Mesodermal cell (in vitro differentiated cells): ENCODE data around the gene DNASE2B.

Experiments used
- H3K27ac ChIP-seq: 2 replicates; pipeline ENCODE4 v1.7.0; 2013; ENCODE audit warnings: mild to moderate bottlenecking, low read depth, low read length, moderate library complexity; ENCODE audit not compliant: severe bottlenecking
- H3K36me3 ChIP-seq: 2 replicates; pipeline ENCODE4 v1.7.1; 2013; ENCODE audit warnings: mild to moderate bottlenecking, low read length, moderate library complexity; ENCODE audit not compliant: control insufficient read depth, insufficient read depth
- H3K4me1 ChIP-seq: one replicate; pipeline ENCODE4 v1.7.1; 2013; ENCODE audit warnings: mild to moderate bottlenecking, low read length; ENCODE audit not compliant: insufficient read depth, control insufficient read depth, poor library complexity, severe bottlenecking
- H3K4me3 ChIP-seq: 2 replicates; pipeline ENCODE4 v1.7.0; 2013; ENCODE audit warnings: low read length, control low read depth, mild to moderate bottlenecking; ENCODE audit not compliant: insufficient read depth, poor library complexity, severe bottlenecking; ENCODE audit errors: extremely low read depth
- H3K9me3 ChIP-seq: 2 replicates; pipeline ENCODE4 v1.7.1; 2013; ENCODE audit warnings: mild to moderate bottlenecking, low read length, moderate library complexity; ENCODE audit not compliant: control insufficient read depth
- WGBS, 2 experiments: methylation state at CpG; one replicate each; pipeline ENCODE4 v1.1.5; 2013; ENCODE audit warnings: missing lambda C conversion rate in 2 of 2; ENCODE audit not compliant: insufficient coverage in 2 of 2; 5-methylcytosine and 5-hydroxymethylcytosine counted together

The DNASE2B gene

DNA sequence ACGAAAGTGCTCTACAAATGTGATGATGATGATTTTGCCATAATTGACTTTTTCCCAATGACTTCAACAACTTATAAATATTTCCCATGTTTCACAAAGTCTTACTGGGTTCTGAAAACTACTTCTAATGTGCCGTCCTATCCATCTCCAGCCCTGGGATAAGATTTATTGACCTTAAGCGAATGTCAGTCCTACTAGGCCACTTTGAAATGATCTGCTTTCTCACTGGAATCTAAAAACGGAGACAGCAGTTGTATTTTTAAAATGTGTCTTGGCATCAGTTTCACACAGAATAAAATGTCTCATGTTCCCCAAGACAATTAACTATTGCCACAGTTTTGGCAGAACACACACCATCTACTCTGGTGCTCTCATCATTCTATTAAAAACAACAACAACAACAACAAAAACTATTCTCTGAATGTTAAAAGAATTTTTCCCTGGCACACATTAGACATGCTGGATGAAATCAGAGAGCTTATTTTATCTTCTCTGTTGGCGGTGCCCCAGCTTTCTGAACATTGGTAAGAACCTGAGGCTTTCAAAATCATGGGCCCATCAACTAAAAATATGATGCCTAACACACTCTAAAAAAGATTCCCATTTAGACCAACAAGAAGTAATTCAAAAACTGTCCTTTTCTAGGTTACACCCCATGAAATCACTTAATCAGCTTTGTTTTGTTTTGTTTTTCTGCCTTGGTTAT, 23.1 kb upstream of the DNASE2B start:
- no peaks in the 10 kb centered on the region for H3K9me3 ChIP-seq
- no peak overlapping the region for H3K4me3 ChIP-seq
- H3K27ac ChIP-seq: no peak overlapping the region
- H3K4me1 ChIP-seq: no peaks in the 10 kb centered on the region
- no peaks in the 10 kb centered on the region for H3K36me3 ChIP-seq
- 96 to 100% methylated on average over 2 to 3 of the region's 5 CpGs for WGBS, 2 experiments

DNA sequence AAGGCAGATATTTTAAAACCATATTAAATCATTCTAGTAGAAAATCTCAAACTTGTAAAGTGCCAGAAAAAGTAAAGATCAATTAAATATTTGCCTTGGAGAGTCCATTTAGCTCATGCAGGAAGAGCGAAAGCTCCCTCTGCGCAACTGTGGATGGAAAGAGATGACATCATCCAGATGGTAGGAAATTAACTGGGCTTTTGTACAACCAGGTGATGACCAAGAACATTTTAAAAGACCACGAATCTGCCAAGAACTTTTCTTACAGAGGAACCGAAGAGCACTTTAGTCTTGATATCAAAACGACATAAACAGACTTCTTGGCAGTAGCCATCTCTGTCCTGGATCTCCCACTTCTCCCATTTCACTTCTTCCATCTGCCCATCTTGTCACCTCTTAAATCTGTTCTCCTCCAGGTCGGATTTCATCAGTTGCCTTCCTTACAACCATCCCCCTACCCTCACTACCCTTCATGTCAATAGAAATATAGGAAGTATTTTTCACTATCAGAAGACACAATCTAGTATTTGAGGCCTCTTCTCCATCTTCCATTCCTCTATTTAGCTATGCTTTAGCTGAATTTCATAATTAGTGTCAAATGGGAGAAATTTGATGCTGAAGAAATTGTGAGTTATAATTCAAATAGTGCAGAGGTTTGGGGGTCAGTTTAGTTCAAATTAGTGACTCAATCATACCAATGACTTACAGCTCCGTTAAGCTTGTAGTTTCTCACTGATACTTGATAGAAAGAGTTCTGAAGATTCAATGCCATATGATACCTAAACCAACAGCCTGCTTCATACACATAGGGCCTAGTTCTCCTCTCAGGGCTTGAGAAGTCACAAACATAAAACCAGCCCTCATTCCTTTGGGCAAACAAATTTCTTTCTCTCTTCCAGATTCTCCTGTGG, 22.0 kb upstream of the DNASE2B start:
- Histone ChIP-seq H3K4me3 (no peak overlapping the region), H3K9me3 (no peaks in the 10 kb centered on the region), H3K4me1 (no peaks in the 10 kb centered on the region), H3K27ac (no peak overlapping the region), H3K36me3 (no peaks in the 10 kb centered on the region)
- WGBS, 2 experiments: 85 to 100% methylated on average over 6 of the region's 7 CpGs

DNA sequence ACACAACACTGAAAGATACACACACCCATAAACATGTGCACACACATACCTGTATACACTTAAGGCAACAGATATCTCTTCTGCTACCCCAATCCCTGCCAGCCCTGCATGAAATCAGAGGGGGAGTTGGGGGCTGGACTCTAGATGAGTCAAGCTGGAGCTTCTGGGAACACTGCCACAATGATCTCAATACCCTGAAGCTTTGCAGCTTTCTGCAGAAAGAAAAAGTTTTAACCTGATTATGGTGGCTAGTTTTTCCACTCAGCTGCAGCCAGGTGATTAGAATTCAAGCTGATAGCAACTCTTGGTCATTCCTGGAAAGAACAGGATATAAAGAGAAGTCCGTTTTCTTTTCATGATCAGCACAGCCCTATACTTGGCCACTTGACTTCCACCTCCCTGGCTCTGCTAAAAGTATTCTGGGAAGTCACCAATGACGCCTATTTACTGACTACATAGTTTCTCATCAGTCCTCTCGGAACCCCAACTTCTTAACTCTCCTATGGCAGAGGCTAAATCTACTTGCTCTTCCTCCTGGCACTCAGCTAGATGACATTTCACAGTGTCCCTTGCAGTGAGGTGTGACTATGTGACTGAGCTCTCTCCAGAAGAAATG, 20.7 kb upstream of the DNASE2B start:
- 80 to 85% methylated on average over 1 to 2 of the region's 3 CpGs for whole genome bisulfite sequencing, 2 experiments
- no peaks in the 10 kb centered on the region for H3K9me3 ChIP-seq

DNA sequence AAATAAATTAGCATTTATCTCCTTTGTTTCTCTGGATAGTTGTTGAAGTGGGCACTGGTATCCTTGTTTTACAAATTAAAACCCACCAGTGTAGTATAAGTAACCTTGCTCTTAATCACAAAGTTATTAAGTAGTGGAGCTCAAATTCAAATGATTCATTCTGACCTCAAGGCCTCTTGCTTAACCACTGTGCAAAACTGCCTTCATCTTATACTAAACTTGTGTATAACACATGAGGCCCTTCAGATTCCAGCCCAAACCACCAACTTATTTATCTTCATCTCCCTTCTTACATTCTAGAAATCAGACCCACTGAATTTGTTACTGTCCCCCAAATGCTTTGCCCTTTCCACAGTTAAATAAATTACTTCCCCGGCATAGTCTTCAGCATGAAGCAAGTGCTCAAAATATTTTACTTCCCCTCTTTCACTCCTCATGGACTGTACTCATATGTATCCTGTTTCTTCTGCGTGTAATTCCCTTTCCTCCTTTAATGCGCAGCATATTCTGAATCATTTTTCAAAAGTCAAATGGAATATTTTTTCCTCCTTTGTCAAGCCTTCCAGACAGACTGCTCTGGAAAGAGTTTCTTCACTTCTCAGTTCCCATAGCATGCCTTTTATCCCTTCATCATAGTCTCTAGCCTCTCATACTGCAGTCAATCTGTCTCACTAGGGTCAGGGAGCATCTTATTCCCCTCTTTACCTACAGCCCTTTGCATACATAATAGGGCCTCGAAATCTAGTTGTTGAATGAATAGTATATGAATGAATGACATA, 19.0 kb upstream of the DNASE2B start:
- Histone ChIP-seq H3K9me3 (no peaks in the 10 kb centered on the region), H3K4me3 (no peak overlapping the region), H3K27ac (no peak overlapping the region), H3K36me3 (no peaks in the 10 kb centered on the region), H3K4me1 (peaks cover 8% of the 10 kb centered on the region)
- 94 to 97% methylated on average over 3 of the region's 4 CpGs for WGBS, 2 experiments

More for the DNA sequence above, 20.7 kb upstream of the DNASE2B start:
- H3K4me3 ChIP-seq: no peak overlapping the region
- peaks cover 8% of the 10 kb centered on the region for H3K4me1 ChIP-seq
- H3K36me3 ChIP-seq: no peaks in the 10 kb centered on the region
- H3K27ac ChIP-seq: no peak overlapping the region

DNA sequence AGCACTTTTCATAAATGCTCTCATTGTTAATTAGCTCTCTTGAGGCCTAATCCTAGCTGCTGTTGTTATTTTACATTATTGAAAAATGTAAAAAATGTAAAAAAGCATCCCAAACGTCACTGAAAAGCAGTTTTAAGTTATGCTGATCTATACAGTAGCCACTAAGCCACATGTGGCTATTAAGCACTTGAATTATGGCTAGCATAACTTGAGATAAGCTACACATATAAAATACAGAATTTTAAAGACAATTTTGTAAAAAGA, 18.4 kb upstream of the DNASE2B start:
- Histone ChIP-seq H3K4me1 (peaks cover 8% of the 10 kb centered on the region), H3K4me3 (no peak overlapping the region), H3K27ac (no peak overlapping the region), H3K36me3 (no peaks in the 10 kb centered on the region), H3K9me3 (no peaks in the 10 kb centered on the region)
- no CpG with 5 or more reads among the region's 1 CpG for WGBS, 2 experiments

DNA sequence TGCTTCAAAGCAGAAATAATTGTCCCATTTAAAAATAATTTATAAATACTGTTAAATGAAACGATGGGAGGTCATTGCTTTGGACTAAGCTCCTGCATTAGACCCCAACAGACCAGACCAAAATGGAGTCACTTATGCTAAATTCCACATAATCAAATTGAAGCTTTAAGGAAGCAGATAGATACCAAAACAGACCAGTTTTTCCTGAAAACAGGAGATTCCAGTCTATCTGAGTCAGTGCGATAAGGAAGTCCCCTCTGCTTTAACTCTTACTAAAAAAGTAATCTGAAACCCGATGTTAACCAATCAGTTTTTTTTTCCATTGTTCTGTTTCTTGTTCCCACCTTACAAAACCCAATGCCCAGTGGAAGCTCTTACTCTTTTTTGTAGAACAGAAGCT, 16.2 kb upstream of the DNASE2B start:
- no peak overlapping the region for H3K27ac ChIP-seq

DNA sequence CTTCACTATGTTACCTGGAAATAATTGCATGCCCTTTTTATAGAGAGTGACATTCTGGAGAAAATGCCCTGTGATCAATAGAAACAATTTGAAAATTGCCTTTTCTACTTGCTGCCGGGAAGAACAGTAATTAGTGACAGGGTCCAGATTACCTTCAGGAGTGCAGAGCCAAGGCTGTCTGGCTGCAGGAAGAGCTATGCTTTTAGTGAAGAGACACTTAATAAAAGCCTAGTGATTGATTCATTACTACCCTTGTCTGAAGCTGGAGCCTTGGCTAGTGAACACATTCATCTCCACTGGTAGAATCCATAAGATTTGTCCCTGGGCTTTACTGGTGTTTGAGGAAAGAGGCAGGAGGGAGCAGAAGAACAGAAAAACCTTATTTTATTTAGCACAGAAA, 12.9 kb upstream of the DNASE2B start:
- Histone ChIP-seq H3K36me3 (no peaks in the 10 kb centered on the region), H3K9me3 (no peaks in the 10 kb centered on the region), H3K4me1 (peaks cover 8% of the 10 kb centered on the region), H3K27ac (no peak overlapping the region), H3K4me3 (no peak overlapping the region)
- WGBS, 2 experiments: 91 to 100% methylated on average over 1 of the region's 1 CpG

More for the DNA sequence above, 16.2 kb upstream of the DNASE2B start:
- WGBS, 2 experiments: 84 to 92% methylated on average over 2 of the region's 3 CpGs
- Histone ChIP-seq H3K9me3 (no peaks in the 10 kb centered on the region), H3K36me3 (no peaks in the 10 kb centered on the region), H3K4me3 (no peak overlapping the region), H3K4me1 (peaks cover 8% of the 10 kb centered on the region)

DNA sequence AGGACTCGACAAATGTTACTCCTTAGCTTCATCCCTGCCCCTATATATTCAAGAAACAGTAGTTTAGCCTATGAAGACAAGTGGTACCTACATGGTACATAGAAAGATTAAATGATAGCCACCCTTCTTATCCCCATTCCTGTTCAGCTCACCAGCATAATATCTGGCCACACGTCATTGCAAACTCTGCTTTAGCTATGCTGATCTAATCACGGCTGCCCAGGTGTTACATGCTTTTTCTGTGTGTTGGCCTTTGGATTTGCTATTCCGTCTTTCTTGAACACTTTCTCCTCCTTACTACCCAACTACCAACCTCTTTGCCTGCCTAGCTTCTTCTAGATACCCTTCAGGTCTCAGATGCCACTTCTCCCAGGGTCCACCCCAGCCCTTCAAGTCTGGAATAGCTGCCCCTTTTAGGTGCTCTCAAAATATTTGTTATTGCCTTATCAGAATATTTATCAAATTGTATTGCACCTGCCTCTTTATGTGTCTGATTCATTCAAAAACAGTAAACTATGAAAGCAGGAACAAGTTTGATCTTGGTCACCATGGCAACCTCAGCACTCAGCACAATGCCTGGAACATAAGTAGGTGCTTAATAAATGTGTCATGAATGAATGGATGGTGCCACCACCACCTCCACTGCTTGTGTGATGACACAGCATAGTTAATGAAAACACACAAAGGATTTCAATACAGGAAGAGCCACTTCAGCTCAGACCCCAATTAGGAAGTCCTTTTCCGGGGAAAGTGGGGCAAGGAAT, 11.4 kb upstream of the DNASE2B start:
- no peak overlapping the region for H3K27ac ChIP-seq

DNA sequence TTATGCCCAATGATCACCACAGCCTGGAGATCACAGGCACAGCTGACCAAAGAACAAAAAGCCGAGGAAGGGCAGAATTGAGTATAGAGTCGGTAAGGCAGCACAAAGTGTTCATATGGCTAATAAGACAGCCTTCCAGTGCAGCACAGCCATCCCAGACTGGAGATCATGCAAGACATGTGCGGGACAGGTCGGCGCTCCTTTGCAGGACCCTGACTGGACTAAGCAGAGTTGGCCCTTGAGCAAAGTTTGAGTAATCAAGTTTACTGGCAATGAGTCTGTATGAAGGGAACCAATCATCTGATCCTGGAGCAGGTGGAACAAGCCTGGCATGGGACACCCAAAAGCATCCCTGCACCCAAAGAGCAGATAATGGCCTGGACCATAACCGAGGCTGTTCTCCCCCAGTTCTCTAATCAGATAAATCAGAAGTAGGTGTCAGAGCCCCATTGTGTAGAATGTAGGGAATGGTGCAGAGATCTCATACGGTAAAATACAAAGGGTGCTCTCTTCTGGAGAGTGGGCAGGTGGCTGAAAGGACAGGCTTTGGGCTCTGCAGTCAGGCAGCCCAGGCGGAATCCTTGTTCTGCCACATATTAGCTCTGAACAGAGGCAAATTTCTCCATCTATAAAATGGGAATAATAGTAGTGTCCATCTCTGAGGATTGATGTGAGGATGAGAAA, 10.7 kb upstream of the DNASE2B start:
- no peak overlapping the region for H3K27ac ChIP-seq
- no peaks in the 10 kb centered on the region for H3K4me1 ChIP-seq
- 75 to 88% methylated on average over 5 to 7 of the region's 8 CpGs for WGBS, 2 experiments
- H3K36me3 ChIP-seq: no peaks in the 10 kb centered on the region
- H3K9me3 ChIP-seq: no peaks in the 10 kb centered on the region
- H3K4me3 ChIP-seq: no peak overlapping the region

More for the DNA sequence above, 11.4 kb upstream of the DNASE2B start:
- WGBS, 2 experiments: 62 to 90% methylated on average over 3 to 4 of the region's 5 CpGs
- no peak overlapping the region for H3K4me3 ChIP-seq
- H3K9me3 ChIP-seq: no peaks in the 10 kb centered on the region
- H3K36me3 ChIP-seq: no peaks in the 10 kb centered on the region
- peaks cover 4% of the 10 kb centered on the region for H3K4me1 ChIP-seq
